OCI-LY3 (cell line): Measurements from ENCODE around the gene GFPT1.

Source experiments
- EZH2phosphoT487 ChIP-seq: fragments of 200-600 bp; shearing (Covaris generic); IDR thresholded peaks from 2 replicates; pipeline ENCODE4 v1.6.1; 2018; ENCODE audit warnings: antibody characterized with exemption, mixed run types, low read depth
- TF ChIP-seq, protein P1 (sequence below): fragments of 200-600, 300-600 bp; sonication (generic); IDR thresholded peaks from 2 replicates; pipeline ENCODE4 v1.5.1; 2014; ENCODE audit warnings: antibody characterized with exemption, low read length, low read depth

DNA sequence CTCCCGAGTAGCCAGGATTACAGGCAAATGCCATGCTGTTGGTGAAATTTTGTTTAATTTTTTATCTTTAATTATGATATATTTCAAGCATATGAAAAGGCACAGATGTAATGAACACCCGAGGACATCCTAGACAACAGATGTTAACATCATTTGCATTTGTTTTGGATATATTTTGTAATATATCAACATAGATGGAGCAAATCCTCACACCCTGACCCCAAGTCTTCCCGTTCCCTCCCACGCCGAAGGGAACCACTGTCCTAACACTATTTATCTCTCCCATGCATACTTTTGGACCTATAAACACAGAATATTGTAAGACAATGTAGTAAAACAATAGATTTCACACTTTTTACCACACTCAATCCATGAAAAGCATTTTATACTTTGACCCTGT, 99.5 kb downstream of the GFPT1 start:
- TF ChIP-seq, protein P1, sequence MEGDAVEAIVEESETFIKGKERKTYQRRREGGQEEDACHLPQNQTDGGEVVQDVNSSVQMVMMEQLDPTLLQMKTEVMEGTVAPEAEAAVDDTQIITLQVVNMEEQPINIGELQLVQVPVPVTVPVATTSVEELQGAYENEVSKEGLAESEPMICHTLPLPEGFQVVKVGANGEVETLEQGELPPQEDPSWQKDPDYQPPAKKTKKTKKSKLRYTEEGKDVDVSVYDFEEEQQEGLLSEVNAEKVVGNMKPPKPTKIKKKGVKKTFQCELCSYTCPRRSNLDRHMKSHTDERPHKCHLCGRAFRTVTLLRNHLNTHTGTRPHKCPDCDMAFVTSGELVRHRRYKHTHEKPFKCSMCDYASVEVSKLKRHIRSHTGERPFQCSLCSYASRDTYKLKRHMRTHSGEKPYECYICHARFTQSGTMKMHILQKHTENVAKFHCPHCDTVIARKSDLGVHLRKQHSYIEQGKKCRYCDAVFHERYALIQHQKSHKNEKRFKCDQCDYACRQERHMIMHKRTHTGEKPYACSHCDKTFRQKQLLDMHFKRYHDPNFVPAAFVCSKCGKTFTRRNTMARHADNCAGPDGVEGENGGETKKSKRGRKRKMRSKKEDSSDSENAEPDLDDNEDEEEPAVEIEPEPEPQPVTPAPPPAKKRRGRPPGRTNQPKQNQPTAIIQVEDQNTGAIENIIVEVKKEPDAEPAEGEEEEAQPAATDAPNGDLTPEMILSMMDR, result no peak
- no peak for TF ChIP-seq EZH2phosphoT487
